ENCODE data around the gene ETNPPL.

DNA sequence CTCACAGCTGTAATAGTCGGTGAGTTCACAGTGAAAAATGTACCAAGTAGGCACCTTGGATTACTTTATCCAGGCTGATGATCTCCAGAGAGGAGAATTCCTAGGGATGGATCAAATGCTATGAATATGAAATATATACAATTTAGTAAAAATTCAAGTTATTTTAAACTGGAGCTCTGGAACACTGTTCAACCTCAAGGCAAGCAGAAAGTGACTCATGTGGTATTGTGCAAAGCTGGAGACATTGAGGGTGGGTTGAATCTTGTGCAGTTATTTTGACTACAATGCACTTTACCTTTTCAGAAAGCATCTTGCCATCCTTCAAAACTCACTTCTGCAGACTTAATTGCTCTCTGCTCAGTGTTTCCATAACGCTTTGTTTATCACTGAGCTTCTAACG is 69.0 kb downstream of the ETNPPL start:
- no peak for TF ChIP-seq POLR2AphosphoS5 (IDR thresholded peaks at IDR 0.05; ENCODE audit: low read depth, low read length)
- TF ChIP-seq POLR2A (IDR thresholded peaks at IDR 0.05; ENCODE audit: low read depth, low read length): no peak
- no peak for TF ChIP-seq TAF1 (IDR thresholded peaks at IDR 0.05; ENCODE audit: low read depth, low read length)
- no peak for TF ChIP-seq POU2F2 (IDR thresholded peaks at IDR 0.05; ENCODE audit: low read depth, low read length)
- no peak for TF ChIP-seq SPI1 (IDR thresholded peaks at IDR 0.05; ENCODE audit: low read depth, low read length)
- TF ChIP-seq PAX5 (IDR thresholded peaks at IDR 0.05; ENCODE audit: insufficient read depth, low read length, severe bottlenecking): no peak
